Transverse colon (tissue), 4 donors: ENCODE results near the gene SLC24A1.
A peak's percentile ranks its signal among the peaks of the same experiment; 100 is the strongest.

Experiments used
- CTCF ChIP-seq, 5 experiments: fragments of 200-600 bp in 3 of 5; fragments of 450-650 bp in 2 of 5; sonication (generic) in 3 of 5; IDR thresholded peaks; 1 replicate in 2 of 5; 2 replicates in 3 of 5; pipeline ENCODE4 v1.5.1; 2016 to 2017; ENCODE audit warnings: antibody characterized with exemption in 5 of 5, inconsistent platforms in 3 of 5, mild to moderate bottlenecking in 2 of 5, moderate library complexity in 1 of 5
- POLR2A ChIP-seq: fragments of 450-650 bp; IDR thresholded peaks from one replicate; pipeline ENCODE4 v1.6.1; 2016; ENCODE audit warnings: antibody characterized with exemption, mild to moderate bottlenecking, moderate library complexity
- POLR2AphosphoS5 ChIP-seq, 3 donors: sonication (generic); formaldehyde crosslinking; IDR thresholded peaks; one replicate each; pipeline ENCODE4 v1.6.1; 2016; ENCODE audit warnings: antibody characterized with exemption in 3 of 3

- no peak for TF ChIP-seq CTCF (IDR thresholded peaks at IDR 0.05)
- TF ChIP-seq POLR2A = no peak
- TF ChIP-seq POLR2AphosphoS5 (IDR thresholded peaks at IDR 0.05) = peak in 2 of 3 donors; percentile 46
Observed at GRCh38 chr15:65632780-65633375, 11.1 kb downstream of the SLC24A1 start.
